ENCODE results near the gene ERN1. TPM values are rescaled to one million over a fixed set of nuclear protein-coding genes. Genes with fewer than 3 reads are reported as not detected.
"Not testable (repeated sequence)": the region's sequence is repeated elsewhere in the genome, so short reads cannot be mapped to it uniquely, and the experiment has no call there.

ERN1 gene
- polyA plus RNA-seq, 10 donors, result 3.0 to 7.1 (median 5.3) TPM

DNA sequence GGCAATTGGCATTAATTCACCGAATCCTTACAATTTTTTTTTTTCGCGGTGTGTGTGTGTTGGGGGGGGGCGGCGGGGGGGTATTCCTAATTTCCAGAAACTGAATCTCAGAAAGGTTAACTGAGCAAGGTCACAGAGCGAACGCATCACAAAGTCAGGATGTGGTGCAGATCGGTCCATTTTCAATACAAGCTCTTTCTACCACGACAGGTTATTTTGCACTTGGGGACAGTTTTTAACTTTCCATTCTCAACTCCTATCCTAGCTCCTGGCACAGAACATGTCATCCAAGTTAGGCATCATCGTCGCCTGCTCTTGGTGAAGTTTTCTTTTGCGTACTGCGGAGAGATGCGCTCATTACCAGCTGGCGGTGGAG, 15.4 kb upstream of the ERN1 start:
- no peak for DNase-seq

DNA sequence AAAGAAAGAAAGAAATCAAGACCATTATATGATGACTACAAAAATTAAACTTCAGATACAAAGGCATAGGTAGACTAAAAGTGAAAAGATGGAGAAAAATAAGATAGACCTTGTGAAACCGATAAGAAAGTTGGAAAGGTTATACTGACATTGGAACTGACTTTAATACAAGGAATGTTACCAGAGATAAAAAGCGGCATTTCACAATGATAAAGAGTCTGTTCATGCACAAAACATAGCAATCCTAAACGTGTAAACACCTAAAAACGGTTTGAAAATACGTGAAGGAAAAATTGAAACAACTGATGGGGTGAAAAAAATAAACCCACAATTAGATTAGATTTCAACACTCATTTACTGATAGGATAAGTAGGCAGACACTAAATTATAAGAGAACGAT, 9.6 kb upstream of the ERN1 start:
- no peak for DNase-seq

DNA sequence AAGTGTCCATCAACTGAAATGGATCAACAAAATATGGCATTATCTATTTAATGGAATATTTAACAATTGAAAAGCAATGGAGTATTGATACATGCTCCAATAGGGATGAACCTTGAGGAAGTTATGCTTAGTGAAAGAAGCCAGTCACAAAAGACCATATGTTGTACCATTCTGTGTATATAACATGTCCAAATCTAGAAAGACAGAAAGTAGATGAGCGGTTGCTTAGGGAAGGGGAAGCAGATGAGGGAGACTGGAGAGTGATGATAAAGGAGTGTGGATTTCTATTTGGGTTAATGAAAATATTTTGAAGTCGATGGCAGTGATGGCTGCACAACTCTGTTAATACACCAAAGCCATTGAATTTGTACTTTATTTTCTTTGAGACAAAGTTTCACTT, 8.5 kb upstream of the ERN1 start:
- DNase-seq, result no peak

DNA sequence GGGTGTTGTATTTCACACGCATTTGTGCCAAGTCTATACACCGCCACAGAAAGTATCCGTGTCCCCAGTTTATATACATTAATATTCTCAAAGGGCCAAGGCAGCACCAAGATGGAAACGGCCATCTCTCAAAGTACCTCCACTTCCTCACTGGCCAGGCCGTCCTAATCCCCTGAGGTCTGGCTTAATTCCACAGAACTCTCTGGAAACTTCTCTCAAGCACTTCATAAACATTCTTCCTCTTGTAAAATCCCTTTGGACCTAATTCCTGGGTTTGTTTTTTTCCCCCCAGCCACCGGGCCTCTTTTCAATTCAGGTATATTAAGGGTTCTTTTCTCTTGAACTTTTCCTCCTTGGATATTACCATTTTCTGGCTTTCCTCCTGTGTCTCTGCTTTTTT, 5.1 kb upstream of the ERN1 start:
- DNase-seq, result no peak

DNA sequence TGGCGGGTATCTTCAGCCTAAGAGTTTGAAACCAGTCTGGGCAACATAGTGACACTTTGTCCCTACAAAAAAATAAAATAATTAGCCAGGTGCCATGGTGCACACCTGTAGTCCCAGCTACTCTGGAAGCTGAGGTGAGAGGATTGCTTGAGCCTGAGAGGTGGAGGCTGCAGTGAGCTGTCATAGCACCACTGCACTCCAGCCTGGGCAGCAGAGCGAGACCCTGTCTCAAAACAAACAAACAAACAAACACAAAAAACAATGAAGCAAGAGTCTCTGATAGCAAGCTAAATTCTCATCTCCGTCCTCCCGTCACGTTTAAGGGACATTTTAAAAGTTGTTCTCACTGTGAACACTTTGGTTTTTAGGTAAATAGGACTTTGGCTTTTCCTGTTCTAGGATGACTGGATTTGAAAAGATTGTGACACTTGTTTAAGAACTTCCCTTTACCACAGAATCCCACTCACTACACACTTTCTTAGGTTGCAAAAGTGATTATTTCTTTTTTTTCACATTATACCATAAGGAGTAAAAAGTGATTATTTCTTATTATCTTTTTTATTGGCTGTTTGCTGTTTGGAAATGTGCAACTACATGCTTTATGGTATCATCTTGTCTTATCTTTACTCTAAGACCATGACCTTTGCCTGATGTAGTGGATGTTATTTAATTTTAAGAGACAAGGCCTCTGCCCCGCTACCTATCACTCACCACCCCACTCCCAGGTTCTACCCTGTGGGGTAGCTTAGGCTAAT, 4.4 kb upstream of the ERN1 start:
- no peak for DNase-seq

DNA sequence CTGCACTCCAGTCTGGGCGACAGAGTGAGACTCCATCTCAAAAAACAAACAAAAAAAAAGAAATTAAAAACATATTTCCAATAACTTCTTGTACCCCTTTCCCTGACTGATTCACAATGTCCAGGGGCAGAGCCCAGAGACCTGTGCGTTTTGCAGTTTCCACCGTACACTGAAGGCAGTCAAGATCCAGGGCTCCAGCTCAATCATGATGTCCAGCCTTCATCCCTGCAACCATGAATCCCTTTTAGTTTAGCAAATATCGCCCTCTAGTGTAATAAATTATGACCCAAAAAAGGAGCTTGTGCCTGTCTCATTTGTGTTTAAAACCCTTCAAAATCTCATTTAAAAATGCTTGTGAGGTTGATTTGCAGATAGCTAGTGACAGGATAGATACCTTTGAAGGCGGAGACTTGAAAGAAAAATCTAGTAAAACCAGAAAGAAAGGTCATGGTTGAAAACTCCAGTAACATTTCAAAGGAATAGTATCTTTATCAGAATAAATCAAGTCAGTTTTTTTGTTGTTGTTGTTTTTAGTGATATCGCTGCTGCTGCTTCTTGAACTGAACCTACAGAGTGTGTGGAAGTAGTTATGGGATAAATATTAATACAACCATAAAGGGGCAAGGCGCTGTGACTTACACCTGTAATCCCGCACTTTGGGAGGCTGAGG, 3.7 kb upstream of the ERN1 start:
- peak in 2 of 3 donors; percentile 68 to 75 for DNase-seq

DNA sequence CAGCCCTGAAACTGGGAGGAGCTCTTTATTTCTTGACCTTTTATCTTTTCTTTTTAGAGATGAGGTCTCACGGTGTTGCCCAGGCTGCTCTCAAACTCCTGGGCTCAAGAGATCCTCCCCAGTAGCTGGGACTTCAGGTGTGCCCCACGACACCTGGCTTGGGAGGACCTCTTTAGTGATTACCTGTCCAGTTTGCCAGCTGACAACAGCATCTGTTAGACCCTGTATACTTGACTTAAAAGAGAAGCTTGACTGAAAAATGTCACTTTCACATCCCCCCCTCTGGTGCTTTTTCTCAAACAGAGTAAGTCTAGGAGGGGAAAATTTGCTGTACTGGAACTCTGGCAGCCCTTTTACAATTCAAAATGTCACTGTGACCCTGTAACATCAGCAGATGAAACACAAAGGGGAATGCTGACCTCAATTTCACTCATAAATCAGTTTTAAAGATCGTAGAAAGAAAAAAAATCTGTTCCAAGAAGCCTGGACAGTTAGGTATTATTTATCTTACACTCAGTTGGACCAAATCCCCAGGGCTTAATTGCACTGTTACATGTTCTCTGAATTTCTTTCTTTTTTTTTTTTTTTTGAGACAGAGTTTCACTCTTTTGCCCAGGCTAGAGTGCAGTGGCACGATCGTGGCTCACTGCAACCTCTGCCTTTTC, 1.8 kb upstream of the ERN1 start:
- DNase-seq, result no peak

DNA sequence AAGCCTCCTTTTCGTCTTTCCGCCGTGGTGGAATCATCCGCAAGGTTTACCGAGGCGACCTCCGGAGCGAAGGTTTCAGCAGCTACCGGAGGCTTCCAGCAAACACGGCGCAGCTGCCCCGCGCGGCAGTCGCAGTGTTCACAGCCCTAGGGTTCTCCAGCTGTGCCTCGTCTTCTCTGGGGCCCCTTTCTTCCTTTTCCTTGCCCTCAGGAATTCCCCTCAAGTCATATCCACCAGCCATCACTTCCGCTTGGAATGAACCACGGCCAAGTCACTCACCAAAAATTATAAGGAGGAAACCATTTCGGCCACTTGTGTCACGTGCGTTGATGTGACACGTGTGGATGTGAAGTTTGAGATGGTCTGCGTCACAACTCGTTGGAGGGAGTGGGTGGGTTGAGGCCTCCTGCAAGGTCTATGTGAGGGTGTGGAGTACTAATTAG, 636 bp upstream of the ERN1 start:
- no peak for DNase-seq

DNA sequence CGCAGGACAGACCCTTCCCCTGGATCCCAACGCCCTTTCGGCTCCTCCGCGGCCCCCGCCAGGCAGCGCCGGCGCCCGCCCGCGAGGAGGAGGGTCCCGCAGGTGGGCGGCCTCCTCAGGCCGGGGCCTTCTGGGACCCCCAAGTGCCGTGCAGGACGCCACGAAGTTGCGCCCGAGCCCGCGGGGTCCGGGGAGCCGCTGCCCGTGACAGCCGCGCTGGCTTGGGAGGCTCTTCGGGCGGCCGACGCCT, 504 bp downstream of the ERN1 start:
- DNase-seq, result no peak

DNA sequence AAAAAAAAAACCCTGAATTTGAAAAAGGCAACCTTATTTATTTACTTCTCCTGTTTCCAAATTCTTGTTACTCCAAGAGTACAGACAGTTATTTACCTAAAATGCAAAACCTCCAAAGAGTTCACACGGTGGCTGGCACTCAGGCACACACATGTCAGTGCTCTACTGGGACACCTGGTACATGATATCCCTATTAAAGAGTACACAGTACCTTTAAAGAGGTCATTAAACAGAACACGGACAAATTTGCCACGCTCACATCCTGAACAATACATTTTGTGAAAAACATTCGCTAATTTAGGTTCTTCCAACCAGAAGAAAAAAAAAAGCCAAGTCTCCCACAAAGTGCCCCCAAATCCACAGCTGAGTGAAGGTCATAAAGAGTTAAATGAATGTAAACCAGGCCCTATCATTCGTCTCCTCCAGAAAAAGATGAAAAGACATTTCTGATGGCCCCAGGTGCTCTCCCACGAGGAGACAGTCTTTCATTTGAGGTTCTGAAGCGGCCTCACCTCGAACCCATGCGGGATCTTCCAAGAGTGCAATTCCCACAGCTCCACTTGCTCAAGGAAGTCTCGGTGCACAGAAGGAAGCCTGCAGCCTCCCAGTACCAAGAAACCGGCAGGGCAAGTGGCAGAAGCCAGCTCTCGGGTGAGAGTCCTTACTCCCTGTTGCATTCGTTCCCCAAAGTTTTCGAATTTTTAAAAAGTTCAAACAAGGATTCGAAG, 993 bp downstream of the ERN1 start:
- no peak for DNase-seq

DNA sequence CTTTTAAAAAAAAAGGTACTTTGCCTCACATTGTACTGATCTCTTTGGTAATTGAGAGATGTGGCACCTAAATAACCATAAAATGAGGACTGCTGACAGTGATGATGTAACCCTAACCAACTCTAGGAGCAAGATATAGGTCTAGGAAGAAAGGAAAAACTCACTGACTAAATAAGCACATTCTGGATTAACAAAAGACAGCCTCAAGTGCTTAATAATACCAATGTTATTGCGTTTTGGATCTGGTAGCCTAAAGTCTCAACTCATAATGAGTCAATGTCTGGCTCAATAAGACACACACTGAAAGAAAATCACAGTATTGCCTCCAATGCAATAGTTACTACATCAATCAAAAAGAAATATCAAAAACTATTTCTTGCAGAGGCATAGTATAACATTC, 3.0 kb downstream of the ERN1 start:
- DNase-seq, result no peak

DNA sequence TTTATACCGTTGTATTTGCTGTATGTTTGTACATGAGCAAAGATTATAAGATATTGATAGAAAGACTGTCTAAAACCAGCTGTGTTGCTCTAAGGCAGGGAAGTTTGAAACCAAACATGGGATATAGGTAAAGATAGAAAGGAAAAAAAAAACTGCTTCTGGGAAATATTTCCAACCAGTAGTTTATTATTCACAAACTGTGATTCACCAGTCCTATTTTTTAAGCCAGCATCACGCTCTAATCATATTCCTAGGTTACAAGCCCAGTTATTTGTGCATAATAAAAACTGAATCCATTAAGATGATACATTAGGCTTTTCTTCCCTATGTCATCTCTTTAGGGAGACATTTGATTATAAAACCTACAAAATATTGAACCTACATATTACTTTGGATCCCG, 4.0 kb downstream of the ERN1 start:
- DNase-seq, result no peak

DNA sequence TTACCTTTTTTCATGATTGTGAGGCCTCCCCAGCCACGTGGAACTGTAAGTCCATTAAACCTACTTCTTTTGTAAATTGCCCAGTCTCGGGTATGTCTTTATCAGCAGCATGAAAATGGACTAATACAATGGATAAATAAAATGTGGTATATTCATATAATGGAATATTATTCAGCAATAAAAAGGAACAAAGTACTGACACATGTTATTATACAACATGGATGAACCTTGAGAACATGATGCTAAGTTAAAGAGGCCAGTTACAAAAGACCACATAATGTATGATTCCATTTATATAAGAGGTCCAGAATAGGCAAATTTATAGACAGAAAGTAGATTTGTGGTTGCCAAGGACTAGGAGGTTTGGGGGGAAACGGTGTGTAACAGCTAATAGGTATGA, 5.3 kb downstream of the ERN1 start:
- no peak for DNase-seq

DNA sequence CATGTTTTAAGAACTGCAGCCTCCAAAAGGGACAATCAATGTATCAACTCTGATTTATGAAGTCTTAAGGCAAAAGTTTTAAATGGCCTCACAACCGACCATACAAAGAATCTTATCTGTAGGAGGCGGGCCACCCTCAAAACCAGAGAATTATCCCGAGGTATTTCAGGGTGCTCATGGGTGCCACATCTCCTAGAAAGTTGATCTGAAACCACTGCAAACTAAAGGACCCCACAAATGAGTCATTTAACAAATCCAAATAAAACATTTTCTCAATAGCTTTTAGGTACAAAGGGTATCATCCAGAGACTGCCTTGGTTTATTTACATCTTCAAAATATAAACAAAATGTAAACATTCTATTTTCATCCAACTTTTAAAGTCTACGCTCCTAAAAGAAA, 6.8 kb downstream of the ERN1 start:
- DNase-seq, result no peak

DNA sequence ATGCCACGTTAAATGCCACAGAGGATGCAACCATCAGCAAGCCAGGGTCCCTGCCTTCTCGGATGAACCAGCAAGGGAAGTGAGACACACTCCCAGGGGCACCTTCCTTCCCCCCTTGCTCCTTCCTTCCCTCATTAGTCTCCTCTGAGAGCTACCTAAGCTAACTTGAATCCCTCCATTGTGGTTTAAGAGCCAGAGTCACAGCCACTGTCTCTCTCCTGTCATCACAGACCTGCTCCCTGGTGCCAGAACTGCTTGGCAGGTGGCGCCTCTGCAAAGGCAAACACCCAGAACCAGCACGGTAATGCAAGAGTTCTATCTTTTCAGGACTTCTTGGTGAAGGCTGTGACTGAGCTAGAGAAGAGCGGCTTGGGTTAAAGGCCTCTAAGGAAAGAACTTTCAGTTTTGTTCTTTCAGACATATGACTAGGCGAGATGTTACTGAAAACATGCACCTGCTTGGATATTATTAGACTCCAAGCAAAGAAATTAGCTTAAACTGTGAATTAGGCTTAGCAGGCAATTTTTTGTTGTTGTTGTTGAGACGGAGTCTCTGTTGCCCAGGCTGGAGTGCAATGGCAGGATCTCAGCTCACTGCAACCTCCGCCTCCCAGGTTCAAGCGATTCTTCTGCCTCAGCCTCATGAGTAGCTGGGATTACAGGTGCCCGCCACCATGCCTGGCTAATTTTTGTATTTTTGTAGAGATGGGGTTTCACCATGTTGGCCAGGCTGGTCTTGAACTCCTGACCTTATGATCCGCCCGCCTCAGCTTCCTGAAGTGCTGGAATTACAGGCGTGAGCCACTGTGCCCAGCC, 8.8 kb downstream of the ERN1 start:
- not testable (repeated sequence) for DNase-seq

DNA sequence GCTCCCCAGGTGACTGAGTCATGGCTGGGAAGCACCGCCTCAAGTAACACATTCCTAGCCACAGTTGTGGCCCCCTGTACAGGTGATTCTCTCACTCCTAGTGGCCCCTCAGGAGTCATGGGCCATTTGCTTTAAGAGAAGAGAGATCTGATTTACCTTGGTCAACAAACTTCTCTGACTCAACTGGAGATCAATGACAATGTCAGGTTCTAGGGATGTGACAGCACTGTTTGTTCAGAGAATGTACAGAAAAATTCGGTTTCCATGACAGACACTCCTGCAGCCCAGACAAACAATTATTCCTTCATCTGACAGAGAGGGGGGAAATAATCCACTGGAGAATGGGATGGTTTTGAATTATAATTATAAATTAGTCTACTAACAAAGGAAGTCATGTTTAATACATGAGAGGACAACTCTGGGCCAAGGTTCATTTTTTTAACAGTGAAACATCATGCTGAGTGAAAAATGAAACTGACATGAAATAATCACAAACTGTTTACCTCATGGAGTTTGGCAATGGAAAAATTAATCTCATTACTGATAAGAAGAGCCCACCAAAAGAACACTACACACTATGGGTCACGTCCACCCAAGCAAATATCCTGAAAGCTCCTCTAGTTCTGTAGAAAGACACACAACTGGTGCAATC, 9.7 kb downstream of the ERN1 start:
- no peak for DNase-seq

DNA sequence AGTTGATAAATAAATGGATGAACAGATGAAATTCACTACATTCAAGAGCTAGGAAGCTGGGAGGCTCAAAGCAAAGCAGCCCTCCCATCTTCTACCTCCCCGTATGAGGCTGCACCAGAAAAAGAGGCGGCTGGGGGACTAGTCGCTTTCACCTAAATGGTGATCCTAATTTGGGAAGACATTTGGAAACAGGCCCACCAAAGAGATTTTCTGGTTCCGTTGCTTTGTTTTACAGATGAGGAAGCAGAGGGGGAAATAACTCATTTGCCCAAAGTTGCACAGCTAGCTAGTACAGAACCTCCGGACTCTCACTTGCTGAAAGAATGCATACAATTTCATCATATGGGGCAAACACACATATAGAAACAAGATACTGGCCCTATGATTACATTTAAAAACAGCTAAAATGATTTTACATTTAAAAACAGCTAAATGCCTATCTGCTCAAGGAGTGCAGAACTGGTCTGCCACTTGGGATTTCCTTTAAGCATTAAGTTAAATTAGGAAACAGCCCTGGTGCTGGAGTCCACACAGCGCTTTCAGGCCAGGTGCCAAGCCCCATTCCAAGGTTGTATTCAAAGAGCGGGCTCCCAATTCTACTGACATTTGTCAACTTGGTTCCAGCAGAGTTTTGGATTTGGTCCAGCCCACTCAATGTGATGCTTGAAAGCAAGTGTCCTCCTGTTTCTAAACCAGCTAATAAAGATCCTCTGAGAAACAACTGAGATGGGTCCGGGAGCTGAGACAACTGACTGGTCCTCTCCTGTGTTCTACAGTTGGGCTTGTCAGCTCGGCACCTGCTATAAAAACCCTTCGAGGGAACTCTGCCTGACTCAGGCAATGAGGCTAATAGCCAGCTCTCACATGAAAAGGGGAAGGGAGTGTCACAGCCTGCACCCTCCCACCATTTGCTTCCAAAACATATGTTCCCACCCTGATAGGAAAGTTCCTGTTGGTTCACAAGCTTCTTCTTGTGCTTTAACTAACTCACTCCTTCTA, 11.7 kb downstream of the ERN1 start:
- peak; percentile 34 to 56 (median 53) for DNase-seq

DNA sequence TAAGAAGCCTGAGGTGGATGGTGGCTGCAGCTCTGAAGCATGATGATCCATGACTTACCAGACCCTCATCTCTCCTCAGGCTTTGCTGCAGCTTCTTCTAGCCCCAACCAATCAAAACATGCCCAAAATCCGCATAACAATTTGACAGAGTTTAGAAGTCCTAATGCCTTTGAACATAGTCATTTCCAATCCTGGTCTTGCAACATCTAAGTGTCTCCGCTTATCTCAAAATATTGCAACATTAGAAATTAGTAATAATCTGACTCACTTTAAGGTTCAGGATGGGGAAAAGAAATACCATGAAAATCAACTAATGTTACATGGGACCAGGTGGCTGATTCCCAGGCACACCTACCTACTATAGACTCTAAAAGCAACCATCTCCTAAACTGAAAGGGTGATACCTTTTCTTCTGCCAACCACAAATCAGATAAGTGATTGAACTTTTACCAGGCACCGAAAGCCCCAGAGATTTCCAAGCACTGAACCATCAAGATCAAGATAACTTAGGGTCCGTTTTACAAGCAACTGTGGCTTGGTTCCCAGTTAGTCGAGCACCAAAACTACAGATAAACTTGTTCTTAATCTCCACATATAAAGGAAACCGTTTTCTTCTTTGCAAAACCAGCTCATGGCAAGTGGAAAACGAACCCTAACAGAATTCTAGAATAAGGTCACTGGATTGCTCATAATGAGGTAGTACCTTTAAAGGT, 14.0 kb downstream of the ERN1 start:
- peak in 1 of 3 donors; percentile 65 for DNase-seq

DNA sequence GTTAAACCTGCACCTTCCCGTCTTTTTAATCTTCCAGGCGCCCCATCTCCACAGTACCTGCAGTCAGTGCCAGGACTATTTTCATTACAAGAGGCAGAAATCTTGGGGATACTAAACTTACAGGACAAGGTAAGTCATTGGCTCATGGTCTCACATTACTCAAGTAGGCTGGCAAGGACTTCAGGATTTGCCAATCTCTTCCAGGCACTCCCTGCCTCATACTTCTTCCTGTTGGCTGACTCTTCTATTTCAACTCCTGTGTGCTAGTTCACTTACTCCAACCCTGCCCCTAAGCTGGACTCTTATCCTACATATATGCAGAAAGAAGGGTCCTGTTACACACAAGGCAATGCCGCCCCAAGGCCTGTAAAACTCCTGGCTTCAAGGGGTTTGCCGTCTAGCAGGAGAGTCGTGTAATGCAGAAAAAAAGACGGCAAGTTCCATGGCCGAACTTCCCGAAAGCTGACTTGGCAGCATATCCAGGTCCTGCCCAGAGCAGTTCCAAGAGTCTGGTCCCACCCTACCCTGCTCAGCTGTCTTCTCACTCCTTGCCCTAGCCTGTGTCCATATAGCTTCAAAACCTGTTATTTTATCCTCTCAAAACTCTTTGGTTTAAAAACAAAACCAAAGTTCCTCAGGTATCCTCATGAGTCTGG, 14.8 kb downstream of the ERN1 start:
- DNase-seq, result no peak

Data from muscle of back (tissue), 11 donors.